ENCODE results near the gene RBM45.
"Not testable (repeated sequence)": the region's sequence is repeated elsewhere in the genome, so short reads cannot be mapped to it uniquely, and the experiment has no call there.

The RBM45 gene

GRCh38 chr2:178112202-178113152, at the start of gene RBM45:
Gene RBM45, plus strand, starts transcription at chr2:178112437. Its CDS starts 110 bp downstream, at chr2:178112547.
- DNase-seq (ENCODE audit: low read depth) = peak; percentile 93

- no peak for DNase-seq (ENCODE audit: low read depth)
Observed at GRCh38 chr2:178066324-178066723, 45.9 kb upstream of the RBM45 start.

GRCh38 chr2:178066890-178067669, 45.2 kb upstream of the RBM45 start:
- no peak for DNase-seq (ENCODE audit: low read depth)

- DNase-seq (ENCODE audit: low read depth) = no peak
Observed at GRCh38 chr2:178068823-178069454, 43.3 kb upstream of the RBM45 start.

- no peak for DNase-seq (ENCODE audit: low read depth)
Observed at GRCh38 chr2:178069551-178069950, 42.7 kb upstream of the RBM45 start.

GRCh38 chr2:178070824-178071223, 41.4 kb upstream of the RBM45 start:
- peak; percentile 53 for DNase-seq (ENCODE audit: low read depth)

- DNase-seq (ENCODE audit: low read depth) = no peak
Observed at GRCh38 chr2:178072000-178072382, 40.2 kb upstream of the RBM45 start.

GRCh38 chr2:178072383-178073301, 39.6 kb upstream of the RBM45 start, which contains the start of gene PDE11A:
Gene PDE11A, minus strand, starts transcription at chr2:178072777. Its CDS starts 340 bp downstream, at chr2:178072437.
- peak; percentile 50 for DNase-seq (ENCODE audit: low read depth)

- peak; percentile 11 for DNase-seq (ENCODE audit: low read depth)
Observed at GRCh38 chr2:178074123-178075005, 37.9 kb upstream of the RBM45 start.

- no peak for DNase-seq (ENCODE audit: low read depth)
Observed at GRCh38 chr2:178075006-178075326, 37.3 kb upstream of the RBM45 start.

GRCh38 chr2:178076130-178076529, 36.1 kb upstream of the RBM45 start:
- DNase-seq (ENCODE audit: low read depth) = no peak

- DNase-seq (ENCODE audit: low read depth) = not testable (repeated sequence)
Observed at GRCh38 chr2:178079279-178079678, 33.0 kb upstream of the RBM45 start.

GRCh38 chr2:178082408-178083045, 29.7 kb upstream of the RBM45 start:
- DNase-seq (ENCODE audit: low read depth) = no peak

GRCh38 chr2:178084273-178084672, 28.0 kb upstream of the RBM45 start:
- DNase-seq (ENCODE audit: low read depth) = peak; percentile 54

GRCh38 chr2:178088774-178089270, 23.4 kb upstream of the RBM45 start:
- no peak for DNase-seq (ENCODE audit: low read depth)

- DNase-seq (ENCODE audit: low read depth) = no peak
Observed at GRCh38 chr2:178093471-178093870, 18.8 kb upstream of the RBM45 start.

- DNase-seq (ENCODE audit: low read depth) = peak; percentile 11
Observed at GRCh38 chr2:178101321-178102079, 10.7 kb upstream of the RBM45 start.

- DNase-seq (ENCODE audit: low read depth) = no peak
Observed at GRCh38 chr2:178105566-178105965, 6.7 kb upstream of the RBM45 start.

GRCh38 chr2:178106053-178106452, 6.2 kb upstream of the RBM45 start:
- no peak for DNase-seq (ENCODE audit: low read depth)
